UCSD-AML1 (cell line): ENCODE measurements around the gene GJD3.
A peak's percentile ranks its signal among the peaks of the same experiment; 100 is the strongest.

Experiments used
- DNase-seq: peaks from one replicate; lab custom pipeline; 2025; ENCODE audit not compliant: unreplicated experiment; lab: John Stamatoyannopoulos, UW

Gene GJD3

GRCh38 chr17:40325156-40326013, 39.2 kb downstream of the GJD3 start:
- DNase-seq = no peak

GRCh38 chr17:40323391-40324381, 40.9 kb downstream of the GJD3 start:
- no peak for DNase-seq

GRCh38 chr17:40322358-40323315, 41.9 kb downstream of the GJD3 start:
- peak; percentile 91 for DNase-seq

GRCh38 chr17:40321961-40322357, 42.6 kb downstream of the GJD3 start:
- no peak for DNase-seq

GRCh38 chr17:40321524-40321929, 43.0 kb downstream of the GJD3 start:
- no peak for DNase-seq

- DNase-seq = no peak
Observed at GRCh38 chr17:40320756-40321523, 43.6 kb downstream of the GJD3 start.

- DNase-seq = peak; percentile 73
Observed at GRCh38 chr17:40319651-40320540, 44.6 kb downstream of the GJD3 start.

GRCh38 chr17:40318830-40319391, 45.6 kb downstream of the GJD3 start:
- no peak for DNase-seq

GRCh38 chr17:40317880-40318829, 46.4 kb downstream of the GJD3 start:
- peak; percentile 93 for DNase-seq

GRCh38 chr17:40317345-40317873, 47.1 kb downstream of the GJD3 start:
- DNase-seq = peak; percentile 56

- no peak for DNase-seq
Observed at GRCh38 chr17:40316571-40317344, 47.8 kb downstream of the GJD3 start.

- DNase-seq = peak; percentile 42
Observed at GRCh38 chr17:40315678-40316570, 48.6 kb downstream of the GJD3 start.

GRCh38 chr17:40315206-40315605, 49.3 kb downstream of the GJD3 start:
- no peak for DNase-seq

- peak; percentile 59 for DNase-seq
Observed at GRCh38 chr17:40314584-40314956, 50.0 kb downstream of the GJD3 start.
